ENCODE data around the gene CHD9. TPM values are rescaled to one million over a fixed set of nuclear protein-coding genes. Genes with fewer than 3 reads are reported as not detected.

CHD9 gene
- total RNA-seq, 4 donors from 2014 or later: 97.2 to 141 (median 108) TPM

GRCh38 chr16:53085369-53085843 is 30.6 kb downstream of the CHD9 start:
- 63 to 79% methylated on average over 4 of the region's 4 CpGs for WGBS, 2 donors
- intact Hi-C loops (cut with DNase I): no loop called here
- TF ChIP-seq CTCF (IDR thresholded peaks at IDR 0.05) (no peak), POLR2A (IDR thresholded peaks at IDR 0.05) (no peak)
- Histone ChIP-seq H3K4me1 (peaks cover 19 to 60% of the 10 kb centered on the region in 2 donors), H3K27me3 (no peaks in the 10 kb centered on the region), H3K36me3 (no peaks in the 10 kb centered on the region), H3K9me3 (no peaks in the 10 kb centered on the region), H3K4me3 (replicated peaks in 1 of 3) (no peak overlapping the region), H3K27ac (peak overlapping the region; percentile 0 to 75 (median 52))
- DNase-seq: no peak

- no peaks in the 10 kb centered on the region for H3K36me3 ChIP-seq
- WGBS, 2 donors: 40 to 43% methylated on average over 6 of the region's 6 CpGs
- no peaks in the 10 kb centered on the region for H3K27me3 ChIP-seq
- H3K4me1 ChIP-seq: peaks cover 14 to 59% of the 10 kb centered on the region in 2 donors
- H3K9me3 ChIP-seq: no peaks in the 10 kb centered on the region
- intact Hi-C loops (cut with DNase I): no loop called here
- peak; percentile 52 to 59 for DNase-seq
- TF ChIP-seq POLR2A (IDR thresholded peaks at IDR 0.05): no peak
- no peak for TF ChIP-seq CTCF (IDR thresholded peaks at IDR 0.05)
- H3K27ac ChIP-seq: peak overlapping the region; percentile 35 to 75 (median 52)
- H3K4me3 ChIP-seq (replicated peaks in 1 of 3): no peak overlapping the region
Measured at GRCh38 chr16:53085931-53086421, 31.2 kb downstream of the CHD9 start.

GRCh38 chr16:53087101-53087500 is 32.3 kb downstream of the CHD9 start:
- H3K9me3 ChIP-seq: no peaks in the 10 kb centered on the region
- H3K36me3 ChIP-seq: no peaks in the 10 kb centered on the region
- H3K4me3 ChIP-seq (replicated peaks in 1 of 3): no peak overlapping the region
- H3K4me1 ChIP-seq: peaks cover 15 to 64% of the 10 kb centered on the region in 2 donors
- no peaks in the 10 kb centered on the region for H3K27me3 ChIP-seq
- DNase-seq: peak in 1 of 2 donors; percentile 33
- no peak overlapping the region for H3K27ac ChIP-seq
- TF ChIP-seq POLR2A (IDR thresholded peaks at IDR 0.05) (no peak), CTCF (IDR thresholded peaks at IDR 0.05) (no peak)
- WGBS, 2 donors: 12 to 22% methylated on average over 3 of the region's 3 CpGs
- intact Hi-C loops (cut with DNase I): no loop called here

- no peaks in the 10 kb centered on the region for H3K9me3 ChIP-seq
- no peaks in the 10 kb centered on the region for H3K27me3 ChIP-seq
- intact Hi-C loops (cut with DNase I): no loop called here
- no peaks in the 10 kb centered on the region for H3K36me3 ChIP-seq
- DNase-seq: no peak
- peak overlapping the region; percentile 29 to 64 (median 48) for H3K27ac ChIP-seq
- peaks cover 20 to 68% of the 10 kb centered on the region in 2 donors for H3K4me1 ChIP-seq
- TF ChIP-seq CTCF (IDR thresholded peaks at IDR 0.05) (no peak), POLR2A (IDR thresholded peaks at IDR 0.05) (no peak)
- WGBS, 2 donors: 30 to 47% methylated on average over 4 of the region's 4 CpGs
- H3K4me3 ChIP-seq (replicated peaks in 1 of 3): no peak overlapping the region
Measured at GRCh38 chr16:53089434-53090285, 34.9 kb downstream of the CHD9 start.

GRCh38 chr16:53090286-53090590 is 35.4 kb downstream of the CHD9 start:
- H3K4me3 ChIP-seq (replicated peaks in 1 of 3): no peak overlapping the region

More at GRCh38 chr16:53090286-53090590, 35.4 kb downstream of the CHD9 start:
- intact Hi-C loops (cut with DNase I): no loop called here
- DNase-seq: no peak
- no peak for TF ChIP-seq POLR2A (IDR thresholded peaks at IDR 0.05)
- TF ChIP-seq CTCF (IDR thresholded peaks at IDR 0.05): no peak
- peaks cover 19 to 67% of the 10 kb centered on the region in 2 donors for H3K4me1 ChIP-seq
- no peaks in the 10 kb centered on the region for H3K36me3 ChIP-seq
- H3K27me3 ChIP-seq: no peaks in the 10 kb centered on the region
- no peaks in the 10 kb centered on the region for H3K9me3 ChIP-seq
- WGBS, 2 donors: 58 to 67% methylated on average over 5 of the region's 5 CpGs
- H3K27ac ChIP-seq: peak overlapping the region; percentile 29 to 64 (median 48)

Data from thyroid gland (tissue), 4 donors.